A673 (cell line): ENCODE results near the gene CHCHD6.

Source experiments
- EZH2 ChIP-seq: fragments of 200-600 bp; sonication (generic); IDR thresholded peaks from 2 replicates; pipeline ENCODE4 v1.6.1; 2017; ENCODE audit warnings: borderline replicate concordance, low read depth, mild to moderate bottlenecking, mixed read lengths, antibody characterized with exemption, low read length; ENCODE audit not compliant: poor library complexity, severe bottlenecking
- TF ChIP-seq, protein P1 (sequence below): fragments of 300-800, 200-600 bp; sonication (generic); conservative IDR thresholded peaks from 2 replicates; pipeline ENCODE4 v1.5.1; 2017; ENCODE audit warnings: low read depth, mild to moderate bottlenecking, antibody characterized with exemption, low read length, moderate library complexity, mixed read lengths

- TF ChIP-seq, protein P1, sequence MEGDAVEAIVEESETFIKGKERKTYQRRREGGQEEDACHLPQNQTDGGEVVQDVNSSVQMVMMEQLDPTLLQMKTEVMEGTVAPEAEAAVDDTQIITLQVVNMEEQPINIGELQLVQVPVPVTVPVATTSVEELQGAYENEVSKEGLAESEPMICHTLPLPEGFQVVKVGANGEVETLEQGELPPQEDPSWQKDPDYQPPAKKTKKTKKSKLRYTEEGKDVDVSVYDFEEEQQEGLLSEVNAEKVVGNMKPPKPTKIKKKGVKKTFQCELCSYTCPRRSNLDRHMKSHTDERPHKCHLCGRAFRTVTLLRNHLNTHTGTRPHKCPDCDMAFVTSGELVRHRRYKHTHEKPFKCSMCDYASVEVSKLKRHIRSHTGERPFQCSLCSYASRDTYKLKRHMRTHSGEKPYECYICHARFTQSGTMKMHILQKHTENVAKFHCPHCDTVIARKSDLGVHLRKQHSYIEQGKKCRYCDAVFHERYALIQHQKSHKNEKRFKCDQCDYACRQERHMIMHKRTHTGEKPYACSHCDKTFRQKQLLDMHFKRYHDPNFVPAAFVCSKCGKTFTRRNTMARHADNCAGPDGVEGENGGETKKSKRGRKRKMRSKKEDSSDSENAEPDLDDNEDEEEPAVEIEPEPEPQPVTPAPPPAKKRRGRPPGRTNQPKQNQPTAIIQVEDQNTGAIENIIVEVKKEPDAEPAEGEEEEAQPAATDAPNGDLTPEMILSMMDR: no peak
- no peak for TF ChIP-seq EZH2
Observed at GRCh38 chr3:126872701-126873342, 168.8 kb downstream of the CHCHD6 start.
